GM21526 (cell line): ENCODE results near the gene NDUFA11.
"Not testable (repeated sequence)": the region's sequence is repeated elsewhere in the genome, so short reads cannot be mapped to it uniquely, and the experiment has no call there.

ENCODE experiments used
- ATAC-seq: cut with Tn5 transposase; IDR thresholded peaks from one replicate; pipeline ENCODE4 v1.9.1; 2021; ENCODE audit warnings: moderate library complexity; ENCODE audit not compliant: unreplicated experiment, low FRiP score

Gene NDUFA11

GRCh38 chr19:5864725-5865486, 38.7 kb downstream of the NDUFA11 start:
- ATAC-seq = no peak

- no peak for ATAC-seq
Observed at GRCh38 chr19:5864013-5864720, 39.4 kb downstream of the NDUFA11 start.

DNA sequence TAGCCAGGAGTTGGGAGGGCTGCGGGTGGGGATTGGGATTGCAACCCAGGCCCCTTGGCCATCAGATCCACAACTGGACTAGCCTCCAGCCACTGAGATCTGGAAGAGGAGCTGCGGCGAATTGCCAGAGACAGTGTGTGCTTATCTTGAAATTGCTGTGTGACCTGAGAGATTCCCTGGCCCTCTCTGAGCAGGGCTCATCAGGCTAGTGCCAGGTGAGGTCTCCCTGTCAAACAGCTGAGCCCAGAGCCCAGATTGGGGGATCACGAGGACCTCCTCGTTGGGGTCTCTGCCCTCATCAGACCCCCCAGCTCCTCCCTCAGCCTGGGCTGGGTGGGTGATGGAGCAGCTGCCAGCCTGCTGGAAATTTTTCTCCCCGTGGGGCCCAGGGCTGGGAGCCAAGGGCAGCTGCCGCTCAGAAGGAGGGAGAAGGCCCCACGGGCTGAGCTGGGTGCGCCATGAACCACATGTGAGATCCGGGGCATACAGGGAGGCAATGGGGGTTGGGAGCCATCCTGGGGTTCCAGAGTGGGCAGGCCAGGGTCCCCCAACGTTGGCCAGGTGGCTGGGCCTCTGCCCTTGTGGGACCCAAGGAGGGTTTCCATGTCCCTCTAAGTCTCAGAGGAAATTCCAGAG, 40.4 kb downstream of the NDUFA11 start:
- no peak for ATAC-seq

- ATAC-seq = no peak
Observed at GRCh38 chr19:5857203-5858081, 46.1 kb downstream of the NDUFA11 start.

GRCh38 chr19:5855151-5855550, 48.4 kb downstream of the NDUFA11 start:
- not testable (repeated sequence) for ATAC-seq

GRCh38 chr19:5854121-5854520, 49.5 kb downstream of the NDUFA11 start:
- not testable (repeated sequence) for ATAC-seq

DNA sequence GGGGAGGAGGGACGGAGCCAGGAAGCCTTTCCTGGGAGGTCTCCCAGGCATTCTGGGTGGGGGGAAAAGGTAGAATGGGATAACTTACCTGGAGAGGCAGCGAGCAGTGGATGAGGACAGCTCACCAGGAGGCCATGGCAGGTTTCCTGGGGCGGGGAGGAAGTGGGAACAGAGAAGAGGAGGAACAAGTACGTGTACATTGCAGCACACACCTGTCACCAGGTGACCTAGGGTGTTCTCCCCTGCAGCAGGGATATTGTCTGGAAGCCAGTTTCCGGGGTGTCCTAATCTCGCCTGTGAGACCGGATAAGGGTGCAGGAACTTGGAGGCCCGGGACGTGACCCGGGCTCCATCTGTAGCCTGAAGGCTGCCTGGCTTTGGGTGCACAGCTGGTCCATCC, 52.3 kb downstream of the NDUFA11 start, which contains the start of gene FUT3:
TSS of gene FUT3 (minus strand) at position 148 of the 400 bp plus-strand sequence.
- no peak for ATAC-seq

DNA sequence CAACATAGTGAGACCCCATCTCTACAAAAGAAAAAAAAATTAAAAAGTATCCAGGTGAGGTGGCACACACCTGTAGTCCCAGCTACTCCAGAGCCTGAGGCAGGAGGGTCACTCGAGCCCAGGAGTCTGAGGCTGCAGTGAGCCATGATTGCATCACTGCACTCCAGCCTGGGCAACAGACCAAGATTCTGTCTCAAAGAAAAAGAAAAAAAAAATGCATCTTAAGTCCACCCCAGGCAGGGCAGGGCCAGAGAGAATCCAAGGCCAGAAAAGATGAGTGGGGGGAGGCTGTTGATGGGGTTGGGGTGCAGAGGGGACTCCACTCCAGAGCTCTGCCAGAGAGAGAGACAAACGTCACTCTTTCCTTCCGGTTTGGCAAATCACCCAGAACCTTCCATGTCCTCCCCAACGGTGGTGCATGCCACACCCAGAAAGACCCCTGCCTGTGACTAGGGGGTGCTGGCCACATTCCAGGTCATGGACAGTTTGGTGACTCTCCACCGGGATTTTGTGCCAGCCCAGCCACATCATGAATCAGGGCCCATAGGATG, 52.8 kb downstream of the NDUFA11 start:
- no peak for ATAC-seq

GRCh38 chr19:5850189-5850588, 53.4 kb downstream of the NDUFA11 start:
- no peak for ATAC-seq

DNA sequence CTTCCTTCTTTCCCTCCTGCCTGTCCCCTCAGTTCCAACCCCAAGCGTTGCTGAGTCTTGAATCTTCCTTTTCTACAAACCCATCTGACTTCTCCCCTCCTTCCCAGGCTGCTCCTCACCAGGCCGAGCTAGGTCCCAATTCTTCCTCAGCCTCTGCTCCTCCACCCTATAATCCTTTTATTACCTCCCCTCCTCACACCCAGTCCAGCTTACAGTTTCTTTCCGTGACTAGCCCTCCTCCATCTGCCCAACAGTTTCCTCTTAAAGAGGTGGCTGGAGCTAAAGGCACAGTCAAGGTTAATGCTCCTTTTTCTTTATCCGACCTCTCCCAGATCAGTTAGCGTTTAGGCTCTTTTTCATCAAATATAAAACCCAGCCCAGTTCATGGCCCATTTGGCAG, 55.0 kb downstream of the NDUFA11 start:
- ATAC-seq = not testable (repeated sequence)

- not testable (repeated sequence) for ATAC-seq
Observed at GRCh38 chr19:5847846-5848245, 55.7 kb downstream of the NDUFA11 start.
